Osteoblast (primary cell): ENCODE results near the gene DHX8. TPM values are rescaled to one million over a fixed set of nuclear protein-coding genes. Genes with fewer than 3 reads are reported as not detected.

Source experiments
- DNase-seq: peaks from one replicate; pipeline ENCODE4 v3.0.0; 2011; ENCODE audit warnings: low spot score, mixed read lengths; ENCODE audit not compliant: insufficient read length; ENCODE audit errors: missing footprints
- H2AFZ ChIP-seq: 2 replicates; pipeline ENCODE4 v1.6.0; 2011; ENCODE audit warnings: mild to moderate bottlenecking, low read length
- H3K27ac ChIP-seq: 2 replicates; pipeline ENCODE4 v1.5.1; 2011; ENCODE audit warnings: mild to moderate bottlenecking, low read depth, low read length, moderate library complexity
- H3K27me3 ChIP-seq: 2 replicates; pipeline ENCODE4 v1.6.0; 2012; ENCODE audit warnings: mild to moderate bottlenecking, control low read depth, inconsistent platforms, low read length, moderate library complexity; ENCODE audit not compliant: insufficient read depth
- H3K36me3 ChIP-seq: 2 replicates; pipeline ENCODE4 v1.5.1; 2011; ENCODE audit warnings: mild to moderate bottlenecking, low read length, control low read depth, moderate library complexity; ENCODE audit not compliant: insufficient read depth
- H3K4me1 ChIP-seq: 2 replicates; pipeline ENCODE4 v1.5.1; 2011; ENCODE audit warnings: mild to moderate bottlenecking, low read length, control low read depth, moderate library complexity; ENCODE audit not compliant: insufficient read depth
- H3K4me2 ChIP-seq: 2 replicates; pipeline ENCODE4 v1.6.0; 2011; ENCODE audit warnings: mild to moderate bottlenecking, low read length; ENCODE audit not compliant: insufficient read depth
- H3K4me3 ChIP-seq: fragments of 200-600 bp; sonication (generic); 3 replicates; pipeline ENCODE4 v1.5.1; 2012; ENCODE audit warnings: mild to moderate bottlenecking, low read length, inconsistent platforms; ENCODE audit not compliant: insufficient read depth
- H3K79me2 ChIP-seq: 2 replicates; pipeline ENCODE4 v1.6.0; 2012; ENCODE audit warnings: mild to moderate bottlenecking, low read length, control low read depth, inconsistent platforms; ENCODE audit not compliant: insufficient read depth
- H3K9me3 ChIP-seq: 2 replicates; pipeline ENCODE4 v1.5.1; 2011; ENCODE audit warnings: low read depth, low read length, control low read depth
- H4K20me1 ChIP-seq: 2 replicates; pipeline ENCODE4 v1.6.0; 2012; ENCODE audit warnings: mild to moderate bottlenecking, low read length, control low read depth; ENCODE audit not compliant: insufficient read depth
- CTCF ChIP-seq: IDR thresholded peaks from 2 replicates; pipeline ENCODE4 v1.5.1; 2011; ENCODE audit warnings: mild to moderate bottlenecking, low read depth, low read length, moderate library complexity; ENCODE audit errors: extremely low read depth
- total RNA-seq: library from RNA; depleted of rRNA; stranded (reverse); fragments of >200 nt; gene quantifications from 2 replicates; pipeline ENCODE4 v1.2.3, GENCODE V29; 2012

DHX8 gene
- total RNA-seq, 1 donor = 42.3 TPM

- H3K9me3 ChIP-seq = no peaks in the 10 kb centered on the region
- no peak overlapping the region for H3K4me2 ChIP-seq
- H3K27ac ChIP-seq = no peak overlapping the region
- TF ChIP-seq CTCF = no peak
- H3K79me2 ChIP-seq = no peaks in the 10 kb centered on the region
- H3K27me3 ChIP-seq = no peaks in the 10 kb centered on the region
- DNase-seq = no peak
- H3K36me3 ChIP-seq = no peaks in the 10 kb centered on the region
- H3K4me1 ChIP-seq = no peaks in the 10 kb centered on the region
- no peaks in the 10 kb centered on the region for H4K20me1 ChIP-seq
- H2AFZ ChIP-seq = no peak overlapping the region
- no peak overlapping the region for H3K4me3 ChIP-seq
These were observed 44.7 kb upstream of the DHX8 start for GRCh38 chr17:43439041-43439440.

- no peak for TF ChIP-seq CTCF
- H3K79me2 ChIP-seq = no peaks in the 10 kb centered on the region
- peak; percentile 88 for DNase-seq
- H3K27ac ChIP-seq = no peak overlapping the region
- no peaks in the 10 kb centered on the region for H3K36me3 ChIP-seq
- H3K4me3 ChIP-seq = no peak overlapping the region
- H3K4me2 ChIP-seq = no peak overlapping the region
- no peaks in the 10 kb centered on the region for H3K9me3 ChIP-seq
- no peaks in the 10 kb centered on the region for H3K27me3 ChIP-seq
- H2AFZ ChIP-seq = no peak overlapping the region
- H4K20me1 ChIP-seq = no peaks in the 10 kb centered on the region
- H3K4me1 ChIP-seq = no peaks in the 10 kb centered on the region
These were observed 41.1 kb upstream of the DHX8 start for GRCh38 chr17:43442711-43443110.

GRCh38 chr17:43443381-43443780 is 40.4 kb upstream of the DHX8 start:
- H3K4me3 ChIP-seq = no peak overlapping the region
- no peaks in the 10 kb centered on the region for H3K4me1 ChIP-seq
- no peaks in the 10 kb centered on the region for H4K20me1 ChIP-seq
- H3K9me3 ChIP-seq = no peaks in the 10 kb centered on the region
- no peak overlapping the region for H3K4me2 ChIP-seq
- H3K27ac ChIP-seq = no peak overlapping the region
- H3K36me3 ChIP-seq = no peaks in the 10 kb centered on the region
- DNase-seq = no peak
- no peaks in the 10 kb centered on the region for H3K27me3 ChIP-seq
- no peak overlapping the region for H2AFZ ChIP-seq
- no peaks in the 10 kb centered on the region for H3K79me2 ChIP-seq
- TF ChIP-seq CTCF = no peak

- H4K20me1 ChIP-seq = no peaks in the 10 kb centered on the region
- no peaks in the 10 kb centered on the region for H3K36me3 ChIP-seq
- H2AFZ ChIP-seq = peak overlapping the region; percentile 77
- no peaks in the 10 kb centered on the region for H3K4me1 ChIP-seq
- H3K4me3 ChIP-seq = no peak overlapping the region
- no peak for TF ChIP-seq CTCF
- H3K27me3 ChIP-seq = no peaks in the 10 kb centered on the region
- H3K79me2 ChIP-seq = no peaks in the 10 kb centered on the region
- H3K27ac ChIP-seq = no peak overlapping the region
- no peaks in the 10 kb centered on the region for H3K9me3 ChIP-seq
- H3K4me2 ChIP-seq = peak overlapping the region; percentile 19
- peak; percentile 68 for DNase-seq
These were observed 39.4 kb upstream of the DHX8 start for GRCh38 chr17:43444223-43445008.
